HFFc6 (cell line): ENCODE data around the gene USP14. TPM values are rescaled to one million over a fixed set of nuclear protein-coding genes. Genes with fewer than 3 reads are reported as not detected.
A peak's percentile ranks its signal among the peaks of the same experiment; 100 is the strongest.

Experiments used
- DNase-seq: peaks from one replicate; pipeline ENCODE4 v3.0.0-alpha.2; 2018
- H3K27ac Mint-ChIP-seq: 2 replicates; pipeline ENCODE4 v1.8.0; 2020; ENCODE audit warnings: mild to moderate bottlenecking, mixed read lengths
- H3K27me3 Mint-ChIP-seq: 2 replicates; pipeline ENCODE4 v1.8.0; 2021; ENCODE audit warnings: mild to moderate bottlenecking, moderate library complexity, mixed read lengths; ENCODE audit not compliant: insufficient read depth
- H3K36me3 Mint-ChIP-seq: 2 replicates; pipeline ENCODE4 v1.8.0; 2021; ENCODE audit warnings: low read depth, mixed read lengths
- H3K4me1 Mint-ChIP-seq: 2 replicates; pipeline ENCODE4 v1.8.0; 2020; ENCODE audit warnings: low read depth, mixed read lengths
- H3K4me3 Mint-ChIP-seq: 2 replicates; pipeline ENCODE4 v1.8.0; 2020; ENCODE audit warnings: mild to moderate bottlenecking, moderate library complexity, mixed read lengths
- H3K9me3 Mint-ChIP-seq: 2 replicates; pipeline ENCODE4 v1.8.0; 2020; ENCODE audit warnings: mild to moderate bottlenecking, mixed read lengths
- microRNA-seq: library from miRNA; unstranded; fragments of <30 nt; microRNA quantifications from one replicate; pipeline ENCODE4, GENCODE V29; 2019
- total RNA-seq, 6 experiments: library from RNA; stranded (reverse); fragmentation: NEBNext Ultra II Directional; extraction: Animal tissue kit (Norgen Biotek cat#: 25700); gene quantifications; 2 replicates in 1 of 6; 3 replicates in 5 of 6; pipeline ENCODE4 v1.2.3, GENCODE V29; 2021
- TF ChIP-seq, protein P1 (sequence below): fragments of 200-600 bp; sonication (generic); IDR thresholded peaks from 2 replicates; pipeline ENCODE4 v1.5.0; 2021; ENCODE audit warnings: antibody characterized with exemption, mild to moderate bottlenecking

Gene USP14
- total RNA-seq, 6 experiments from 2014 or later, result 92.0 to 114 (median 101) TPM

GRCh38 chr18:261398-262073, 103.2 kb downstream of the USP14 start:
- Mint-ChIP-seq H3K27me3 (no peaks in the 10 kb centered on the region; the same call in 1 of the 2 replicates), H3K4me1 (peaks cover 18% of the 10 kb centered on the region), H3K27ac (peak overlapping the region; percentile 45), H3K4me3 (no peak overlapping the region), H3K9me3 (no peaks in the 10 kb centered on the region), H3K36me3 (peaks cover 13% of the 10 kb centered on the region)
- TF ChIP-seq, protein P1, sequence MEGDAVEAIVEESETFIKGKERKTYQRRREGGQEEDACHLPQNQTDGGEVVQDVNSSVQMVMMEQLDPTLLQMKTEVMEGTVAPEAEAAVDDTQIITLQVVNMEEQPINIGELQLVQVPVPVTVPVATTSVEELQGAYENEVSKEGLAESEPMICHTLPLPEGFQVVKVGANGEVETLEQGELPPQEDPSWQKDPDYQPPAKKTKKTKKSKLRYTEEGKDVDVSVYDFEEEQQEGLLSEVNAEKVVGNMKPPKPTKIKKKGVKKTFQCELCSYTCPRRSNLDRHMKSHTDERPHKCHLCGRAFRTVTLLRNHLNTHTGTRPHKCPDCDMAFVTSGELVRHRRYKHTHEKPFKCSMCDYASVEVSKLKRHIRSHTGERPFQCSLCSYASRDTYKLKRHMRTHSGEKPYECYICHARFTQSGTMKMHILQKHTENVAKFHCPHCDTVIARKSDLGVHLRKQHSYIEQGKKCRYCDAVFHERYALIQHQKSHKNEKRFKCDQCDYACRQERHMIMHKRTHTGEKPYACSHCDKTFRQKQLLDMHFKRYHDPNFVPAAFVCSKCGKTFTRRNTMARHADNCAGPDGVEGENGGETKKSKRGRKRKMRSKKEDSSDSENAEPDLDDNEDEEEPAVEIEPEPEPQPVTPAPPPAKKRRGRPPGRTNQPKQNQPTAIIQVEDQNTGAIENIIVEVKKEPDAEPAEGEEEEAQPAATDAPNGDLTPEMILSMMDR, result no peak
- DNase-seq, result peak; percentile 15

Small RNA genes lying within 50 kb of the gene (microRNA-seq; reads per million reads assigned to microRNA genes)
- gene MIR8078, result not detected

Other genes starting within 250 kb of the USP14 start
- not detected for gene TUBB8B, start 108.9 kb upstream of the USP14 start, total RNA-seq
- gene THOC1, start 109.5 kb downstream of the USP14 start, total RNA-seq, result 10 to 100 TPM; 12.9 to 18.5 (median 16.4) TPM